Upper lobe of left lung (tissue), 4 donors: Measurements from ENCODE around the gene ASIC3.

ENCODE experiments used
- EP300 ChIP-seq, 4 donors: sonication (generic); formaldehyde crosslinking; IDR thresholded peaks; one replicate each; pipeline ENCODE4 v1.5.1; 2017; ENCODE audit warnings: antibody characterized with exemption in 4 of 4, control low read depth in 2 of 4
- POLR2A ChIP-seq, 4 donors: fragments of 450-650 bp; IDR thresholded peaks; one replicate each; pipeline ENCODE4 v1.5.1; 2016 to 2017; ENCODE audit warnings: antibody characterized with exemption in 4 of 4, mild to moderate bottlenecking in 2 of 4
- POLR2AphosphoS5 ChIP-seq, 2 donors: sonication (generic); formaldehyde crosslinking; IDR thresholded peaks; one replicate each; pipeline ENCODE4 v1.5.1; 2017; ENCODE audit warnings: antibody characterized with exemption in 2 of 2
- TF ChIP-seq, protein P1 (sequence below), 6 experiments: fragments of 450-650 bp in 4 of 6; fragments of 200-600 bp in 2 of 6; sonication (generic) in 2 of 6; IDR thresholded peaks; one replicate each; pipeline ENCODE4 v1.5.1; 2016 to 2019; ENCODE audit warnings: antibody characterized with exemption in 6 of 6

DNA sequence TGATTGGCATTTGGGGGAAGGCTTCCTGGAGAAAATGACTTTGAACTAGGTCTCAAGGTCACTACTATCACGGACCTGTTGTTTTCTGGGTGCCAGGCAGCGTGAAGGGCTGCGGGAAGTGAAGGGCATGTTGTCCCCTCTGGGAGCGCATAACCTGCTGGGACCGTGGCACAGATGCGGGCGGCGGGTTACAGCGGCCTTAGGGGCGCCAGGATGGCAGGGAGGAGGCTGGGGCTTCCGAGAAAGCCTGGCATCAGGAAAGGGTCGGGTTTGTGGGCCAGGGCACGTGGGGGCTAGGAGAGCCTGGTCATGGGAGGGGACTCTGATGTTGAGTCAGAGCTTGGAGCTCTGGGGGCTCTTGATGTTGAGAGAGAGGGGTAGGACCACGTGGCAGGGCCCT, 17.2 kb downstream of the ASIC3 start:
- TF ChIP-seq, protein P1, sequence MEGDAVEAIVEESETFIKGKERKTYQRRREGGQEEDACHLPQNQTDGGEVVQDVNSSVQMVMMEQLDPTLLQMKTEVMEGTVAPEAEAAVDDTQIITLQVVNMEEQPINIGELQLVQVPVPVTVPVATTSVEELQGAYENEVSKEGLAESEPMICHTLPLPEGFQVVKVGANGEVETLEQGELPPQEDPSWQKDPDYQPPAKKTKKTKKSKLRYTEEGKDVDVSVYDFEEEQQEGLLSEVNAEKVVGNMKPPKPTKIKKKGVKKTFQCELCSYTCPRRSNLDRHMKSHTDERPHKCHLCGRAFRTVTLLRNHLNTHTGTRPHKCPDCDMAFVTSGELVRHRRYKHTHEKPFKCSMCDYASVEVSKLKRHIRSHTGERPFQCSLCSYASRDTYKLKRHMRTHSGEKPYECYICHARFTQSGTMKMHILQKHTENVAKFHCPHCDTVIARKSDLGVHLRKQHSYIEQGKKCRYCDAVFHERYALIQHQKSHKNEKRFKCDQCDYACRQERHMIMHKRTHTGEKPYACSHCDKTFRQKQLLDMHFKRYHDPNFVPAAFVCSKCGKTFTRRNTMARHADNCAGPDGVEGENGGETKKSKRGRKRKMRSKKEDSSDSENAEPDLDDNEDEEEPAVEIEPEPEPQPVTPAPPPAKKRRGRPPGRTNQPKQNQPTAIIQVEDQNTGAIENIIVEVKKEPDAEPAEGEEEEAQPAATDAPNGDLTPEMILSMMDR (IDR thresholded peaks at IDR 0.05) = no peak
- TF ChIP-seq EP300 (IDR thresholded peaks at IDR 0.05) (no peak), POLR2AphosphoS5 (IDR thresholded peaks at IDR 0.05) (no peak), POLR2A (IDR thresholded peaks at IDR 0.05) (no peak)
